HL-60 (cell line): ENCODE data around the gene OR6S1.
"Not testable (repeated sequence)": the region's sequence is repeated elsewhere in the genome, so short reads cannot be mapped to it uniquely, and the experiment has no call there.

ENCODE experiments used
- GABPA ChIP-seq: IDR thresholded peaks from 2 replicates; pipeline ENCODE4 v1.6.1; 2012; ENCODE audit warnings: low read depth
- POLR2AphosphoS5 ChIP-seq: IDR thresholded peaks from 2 replicates; pipeline ENCODE4 v1.6.1; 2012; ENCODE audit warnings: low read depth
- TF ChIP-seq, protein P1 (sequence below): IDR thresholded peaks from one replicate; pipeline ENCODE4 v1.5.1; 2011; ENCODE audit warnings: low read length, control low read depth, inconsistent platforms; ENCODE audit not compliant: insufficient read depth
- TF ChIP-seq, protein P2 (sequence below): IDR thresholded peaks from 2 replicates; pipeline ENCODE4 v1.6.1; 2012; ENCODE audit warnings: low read depth; ENCODE audit not compliant: insufficient replicate concordance

DNA sequence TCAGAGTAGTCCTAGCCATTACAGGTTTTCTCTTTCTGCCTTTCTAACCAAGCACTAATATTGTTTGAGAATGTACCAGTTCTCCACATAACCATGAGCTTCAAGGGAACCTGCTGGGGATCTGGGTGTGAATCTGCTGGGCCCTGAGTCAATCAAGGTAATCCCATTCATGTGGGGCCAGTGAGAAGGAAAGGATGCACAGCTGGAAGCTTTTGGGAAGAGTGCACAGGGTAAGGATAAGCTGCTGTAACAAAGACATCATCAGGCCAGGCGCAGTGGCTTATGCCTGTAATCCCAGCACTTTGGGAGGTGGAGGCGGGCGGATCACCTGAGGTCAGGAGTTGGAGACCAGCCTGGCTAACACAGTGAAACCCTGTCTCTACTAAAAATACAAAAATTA is 45.8 kb downstream of the OR6S1 start:
- TF ChIP-seq, protein P1, sequence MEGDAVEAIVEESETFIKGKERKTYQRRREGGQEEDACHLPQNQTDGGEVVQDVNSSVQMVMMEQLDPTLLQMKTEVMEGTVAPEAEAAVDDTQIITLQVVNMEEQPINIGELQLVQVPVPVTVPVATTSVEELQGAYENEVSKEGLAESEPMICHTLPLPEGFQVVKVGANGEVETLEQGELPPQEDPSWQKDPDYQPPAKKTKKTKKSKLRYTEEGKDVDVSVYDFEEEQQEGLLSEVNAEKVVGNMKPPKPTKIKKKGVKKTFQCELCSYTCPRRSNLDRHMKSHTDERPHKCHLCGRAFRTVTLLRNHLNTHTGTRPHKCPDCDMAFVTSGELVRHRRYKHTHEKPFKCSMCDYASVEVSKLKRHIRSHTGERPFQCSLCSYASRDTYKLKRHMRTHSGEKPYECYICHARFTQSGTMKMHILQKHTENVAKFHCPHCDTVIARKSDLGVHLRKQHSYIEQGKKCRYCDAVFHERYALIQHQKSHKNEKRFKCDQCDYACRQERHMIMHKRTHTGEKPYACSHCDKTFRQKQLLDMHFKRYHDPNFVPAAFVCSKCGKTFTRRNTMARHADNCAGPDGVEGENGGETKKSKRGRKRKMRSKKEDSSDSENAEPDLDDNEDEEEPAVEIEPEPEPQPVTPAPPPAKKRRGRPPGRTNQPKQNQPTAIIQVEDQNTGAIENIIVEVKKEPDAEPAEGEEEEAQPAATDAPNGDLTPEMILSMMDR: not testable (repeated sequence)
- TF ChIP-seq, protein P2, sequence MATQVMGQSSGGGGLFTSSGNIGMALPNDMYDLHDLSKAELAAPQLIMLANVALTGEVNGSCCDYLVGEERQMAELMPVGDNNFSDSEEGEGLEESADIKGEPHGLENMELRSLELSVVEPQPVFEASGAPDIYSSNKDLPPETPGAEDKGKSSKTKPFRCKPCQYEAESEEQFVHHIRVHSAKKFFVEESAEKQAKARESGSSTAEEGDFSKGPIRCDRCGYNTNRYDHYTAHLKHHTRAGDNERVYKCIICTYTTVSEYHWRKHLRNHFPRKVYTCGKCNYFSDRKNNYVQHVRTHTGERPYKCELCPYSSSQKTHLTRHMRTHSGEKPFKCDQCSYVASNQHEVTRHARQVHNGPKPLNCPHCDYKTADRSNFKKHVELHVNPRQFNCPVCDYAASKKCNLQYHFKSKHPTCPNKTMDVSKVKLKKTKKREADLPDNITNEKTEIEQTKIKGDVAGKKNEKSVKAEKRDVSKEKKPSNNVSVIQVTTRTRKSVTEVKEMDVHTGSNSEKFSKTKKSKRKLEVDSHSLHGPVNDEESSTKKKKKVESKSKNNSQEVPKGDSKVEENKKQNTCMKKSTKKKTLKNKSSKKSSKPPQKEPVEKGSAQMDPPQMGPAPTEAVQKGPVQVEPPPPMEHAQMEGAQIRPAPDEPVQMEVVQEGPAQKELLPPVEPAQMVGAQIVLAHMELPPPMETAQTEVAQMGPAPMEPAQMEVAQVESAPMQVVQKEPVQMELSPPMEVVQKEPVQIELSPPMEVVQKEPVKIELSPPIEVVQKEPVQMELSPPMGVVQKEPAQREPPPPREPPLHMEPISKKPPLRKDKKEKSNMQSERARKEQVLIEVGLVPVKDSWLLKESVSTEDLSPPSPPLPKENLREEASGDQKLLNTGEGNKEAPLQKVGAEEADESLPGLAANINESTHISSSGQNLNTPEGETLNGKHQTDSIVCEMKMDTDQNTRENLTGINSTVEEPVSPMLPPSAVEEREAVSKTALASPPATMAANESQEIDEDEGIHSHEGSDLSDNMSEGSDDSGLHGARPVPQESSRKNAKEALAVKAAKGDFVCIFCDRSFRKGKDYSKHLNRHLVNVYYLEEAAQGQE: not testable (repeated sequence)
- not testable (repeated sequence) for TF ChIP-seq POLR2AphosphoS5, GABPA
